ENCODE data around the gene ASPHD1. TPM values are rescaled to one million over a fixed set of nuclear protein-coding genes. Genes with fewer than 3 reads are reported as not detected.

ASPHD1 gene
- total RNA-seq, 1 donor from 2014 or later = 3.2 TPM

GRCh38 chr16:29857133-29857760, 43.0 kb upstream of the ASPHD1 start:
- no peaks in the 10 kb centered on the region for H3K9me3 Mint-ChIP-seq (ENCODE audit: low read depth)
- H3K4me3 Mint-ChIP-seq (ENCODE audit: unreplicated experiment) = no peak overlapping the region
- peaks cover 20% of the 10 kb centered on the region for H3K4me1 Mint-ChIP-seq (ENCODE audit: low read depth)
- H3K36me3 Mint-ChIP-seq (ENCODE audit: low read depth) = peaks cover 13% of the 10 kb centered on the region
- H3K27me3 Mint-ChIP-seq (ENCODE audit: low read depth) = no peaks in the 10 kb centered on the region
- no peak for DNase-seq (ENCODE audit: low spot score)
- TF ChIP-seq, protein P1, sequence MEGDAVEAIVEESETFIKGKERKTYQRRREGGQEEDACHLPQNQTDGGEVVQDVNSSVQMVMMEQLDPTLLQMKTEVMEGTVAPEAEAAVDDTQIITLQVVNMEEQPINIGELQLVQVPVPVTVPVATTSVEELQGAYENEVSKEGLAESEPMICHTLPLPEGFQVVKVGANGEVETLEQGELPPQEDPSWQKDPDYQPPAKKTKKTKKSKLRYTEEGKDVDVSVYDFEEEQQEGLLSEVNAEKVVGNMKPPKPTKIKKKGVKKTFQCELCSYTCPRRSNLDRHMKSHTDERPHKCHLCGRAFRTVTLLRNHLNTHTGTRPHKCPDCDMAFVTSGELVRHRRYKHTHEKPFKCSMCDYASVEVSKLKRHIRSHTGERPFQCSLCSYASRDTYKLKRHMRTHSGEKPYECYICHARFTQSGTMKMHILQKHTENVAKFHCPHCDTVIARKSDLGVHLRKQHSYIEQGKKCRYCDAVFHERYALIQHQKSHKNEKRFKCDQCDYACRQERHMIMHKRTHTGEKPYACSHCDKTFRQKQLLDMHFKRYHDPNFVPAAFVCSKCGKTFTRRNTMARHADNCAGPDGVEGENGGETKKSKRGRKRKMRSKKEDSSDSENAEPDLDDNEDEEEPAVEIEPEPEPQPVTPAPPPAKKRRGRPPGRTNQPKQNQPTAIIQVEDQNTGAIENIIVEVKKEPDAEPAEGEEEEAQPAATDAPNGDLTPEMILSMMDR (IDR thresholded peaks at IDR 0.05) = no peak
- H3K27ac Mint-ChIP-seq (ENCODE audit: unreplicated experiment) = no peak overlapping the region

- no peak overlapping the region for H3K4me3 Mint-ChIP-seq (ENCODE audit: unreplicated experiment)
- no peak for DNase-seq (ENCODE audit: low spot score)
- peaks cover 13% of the 10 kb centered on the region for H3K36me3 Mint-ChIP-seq (ENCODE audit: low read depth)
- H3K4me1 Mint-ChIP-seq (ENCODE audit: low read depth) = peaks cover 20% of the 10 kb centered on the region
- TF ChIP-seq, protein P1 (IDR thresholded peaks at IDR 0.05) = no peak
- H3K27me3 Mint-ChIP-seq (ENCODE audit: low read depth) = no peaks in the 10 kb centered on the region
- no peak overlapping the region for H3K27ac Mint-ChIP-seq (ENCODE audit: unreplicated experiment)
- H3K9me3 Mint-ChIP-seq (ENCODE audit: low read depth) = no peaks in the 10 kb centered on the region
Measured at GRCh38 chr16:29858149-29858849, 42.0 kb upstream of the ASPHD1 start.

DNA sequence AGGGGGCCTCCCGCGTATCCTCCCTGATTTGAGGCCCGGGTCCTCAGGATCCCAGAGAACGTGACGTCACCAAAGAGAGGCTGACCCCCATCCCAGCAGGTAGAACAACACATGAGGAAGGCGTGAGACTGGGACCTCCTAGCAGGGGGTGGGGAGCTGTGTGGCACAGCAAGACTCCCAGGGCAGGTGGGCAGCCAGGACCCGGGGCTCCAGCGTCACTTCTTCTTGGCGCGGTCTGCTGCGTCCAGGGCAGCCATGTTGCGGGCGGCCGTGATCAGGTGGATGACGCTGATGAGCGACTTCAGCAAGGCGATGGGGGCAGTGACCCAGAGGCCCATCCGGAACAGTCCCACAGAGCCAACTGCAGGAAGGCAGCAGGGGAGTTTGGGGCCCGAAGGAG, 41.3 kb upstream of the ASPHD1 start:
- no peak for DNase-seq (ENCODE audit: low spot score)
- Mint-ChIP-seq H3K4me1 (ENCODE audit: low read depth) (peaks cover 22% of the 10 kb centered on the region), H3K27ac (ENCODE audit: unreplicated experiment) (no peak overlapping the region), H3K36me3 (ENCODE audit: low read depth) (peaks cover 13% of the 10 kb centered on the region), H3K27me3 (ENCODE audit: low read depth) (no peaks in the 10 kb centered on the region), H3K9me3 (ENCODE audit: low read depth) (no peaks in the 10 kb centered on the region), H3K4me3 (ENCODE audit: unreplicated experiment) (no peak overlapping the region)
- TF ChIP-seq, protein P1 (IDR thresholded peaks at IDR 0.05) = no peak

- DNase-seq (ENCODE audit: low spot score) = no peak
- H3K4me1 Mint-ChIP-seq (ENCODE audit: low read depth) = peaks cover 22% of the 10 kb centered on the region
- no peak overlapping the region for H3K4me3 Mint-ChIP-seq (ENCODE audit: unreplicated experiment)
- H3K27ac Mint-ChIP-seq (ENCODE audit: unreplicated experiment) = no peak overlapping the region
- TF ChIP-seq, protein P1 (IDR thresholded peaks at IDR 0.05) = no peak
- H3K36me3 Mint-ChIP-seq (ENCODE audit: low read depth) = peaks cover 13% of the 10 kb centered on the region
- no peaks in the 10 kb centered on the region for H3K9me3 Mint-ChIP-seq (ENCODE audit: low read depth)
- H3K27me3 Mint-ChIP-seq (ENCODE audit: low read depth) = no peaks in the 10 kb centered on the region
Measured at GRCh38 chr16:29860218-29860617, 40.1 kb upstream of the ASPHD1 start.

DNA sequence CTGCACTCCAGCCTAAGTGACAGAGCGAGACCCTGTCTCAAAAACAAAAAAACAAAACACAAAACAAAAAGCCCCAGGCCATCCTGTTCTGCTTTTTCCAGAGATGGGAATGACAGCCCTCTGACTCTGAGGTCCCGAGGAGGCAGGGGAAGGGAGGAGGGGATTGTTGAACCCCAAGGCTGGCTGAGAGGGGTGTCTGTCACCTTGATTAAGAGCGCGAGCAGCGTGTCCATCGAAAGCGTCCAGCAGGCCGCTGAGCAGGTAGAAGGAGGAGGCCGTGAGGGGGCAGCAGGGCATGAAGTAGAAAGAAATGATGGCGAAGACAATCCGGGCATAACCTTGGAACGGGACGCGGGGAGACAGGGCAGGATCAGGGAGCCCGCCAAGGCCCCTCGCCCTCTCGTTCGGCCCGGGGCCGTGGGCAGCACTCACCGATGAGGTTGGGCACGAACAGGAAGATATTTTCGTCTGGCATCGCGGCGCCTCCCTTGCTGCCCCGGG, 37.9 kb upstream of the ASPHD1 start:
- TF ChIP-seq, protein P1 (IDR thresholded peaks at IDR 0.05) = peak; percentile 61
- Mint-ChIP-seq H3K9me3 (ENCODE audit: low read depth) (no peaks in the 10 kb centered on the region), H3K36me3 (ENCODE audit: low read depth) (peaks cover 13% of the 10 kb centered on the region), H3K4me1 (ENCODE audit: low read depth) (peaks cover 22% of the 10 kb centered on the region), H3K27ac (ENCODE audit: unreplicated experiment) (peak overlapping the region; percentile 86), H3K27me3 (ENCODE audit: low read depth) (no peaks in the 10 kb centered on the region), H3K4me3 (ENCODE audit: unreplicated experiment) (peak overlapping the region; percentile 99)
- no peak for DNase-seq (ENCODE audit: low spot score)

Data from chondrocyte (in vitro differentiated cells).